ENCODE results near the gene GPHA2.

GPHA2 gene

GRCh38 chr11:64890522-64890939 lies 45.2 kb downstream of the GPHA2 start:
- DNase-seq (ENCODE audit: low spot score), result no peak

GRCh38 chr11:64888729-64889511 lies 46.8 kb downstream of the GPHA2 start:
- no peak for DNase-seq (ENCODE audit: low spot score)

GRCh38 chr11:64888406-64888728 lies 47.3 kb downstream of the GPHA2 start:
- DNase-seq (ENCODE audit: low spot score), result no peak

- peak; percentile 68 for DNase-seq (ENCODE audit: low spot score)
These were observed 47.8 kb downstream of the GPHA2 start for GRCh38 chr11:64887757-64888405.

GRCh38 chr11:64887234-64887756 lies 48.4 kb downstream of the GPHA2 start:
- DNase-seq (ENCODE audit: low spot score), result no peak

- DNase-seq (ENCODE audit: low spot score), result no peak
These were observed 50.1 kb downstream of the GPHA2 start for GRCh38 chr11:64885367-64886286.

All from putamen (tissue), 1 donor.